ENCODE results near the gene SLC38A8. TPM values are rescaled to one million over a fixed set of nuclear protein-coding genes. Genes with fewer than 3 reads are reported as not detected.

The SLC38A8 gene
- total and polyA plus RNA-seq, 2 donors (not counting 1 experiment from before 2014, with no cell fraction given), result not detected

DNA sequence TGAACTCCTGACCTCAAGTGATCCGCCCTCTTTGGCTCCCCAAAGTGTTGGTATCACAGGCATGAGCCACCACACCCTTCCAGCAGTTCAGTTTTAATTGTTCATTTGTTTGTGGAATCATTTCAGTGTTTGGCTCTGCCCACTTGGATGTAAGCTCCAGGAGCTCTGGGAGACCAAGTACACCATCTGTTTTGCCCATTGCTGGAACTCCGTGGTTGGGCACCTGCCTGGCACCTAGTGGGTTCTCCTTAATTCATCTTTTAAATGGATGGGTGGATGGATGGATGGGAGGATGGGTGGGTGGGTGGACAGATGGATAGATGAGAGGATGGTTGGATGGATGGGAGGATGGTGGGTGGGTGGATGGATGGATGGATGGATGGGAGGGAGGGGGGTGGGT lies 75.5 kb downstream of the SLC38A8 start:
- H2AFZ ChIP-seq (ENCODE audit: insufficient read depth, low read depth, low read length, poor library complexity, severe bottlenecking), result no peak overlapping the region
- no peaks in the 10 kb centered on the region for H4K20me1 ChIP-seq (ENCODE audit: control insufficient read depth, insufficient read depth, low read length, poor library complexity, severe bottlenecking)
- H3K27me3 ChIP-seq (replicated peaks in 1 of 4; ENCODE audit: control extremely low read depth in 1 of 4, control insufficient read depth in 3 of 4, insufficient read depth in 4 of 4, low read length in 3 of 4), result peaks cover 0 to 17% (median 5%) of the 10 kb centered on the region in 4 experiments
- H3K4me3 ChIP-seq (ENCODE audit: control extremely low read depth in 1 of 5, extremely low read depth in 1 of 5, insufficient read depth in 1 of 5, low read depth in 2 of 5, low read length in 4 of 5), result no peak overlapping the region
- no peaks in the 10 kb centered on the region for H3K9me3 ChIP-seq (ENCODE audit: control extremely low read depth in 1 of 3, control insufficient read depth in 2 of 3, insufficient read depth in 1 of 3, low read length in 2 of 3)
- H3K79me2 ChIP-seq (ENCODE audit: control insufficient read depth, insufficient read depth, low read length), result no peaks in the 10 kb centered on the region
- intact Hi-C loops (cut with micrococcal nuclease), result no loop called here
- Mint-ChIP-seq H3K27me3 (peaks cover 10% of the 10 kb centered on the region), H3K27ac (no peak overlapping the region), H3K4me1 (peaks cover 6% of the 10 kb centered on the region), H3K9me3 (ENCODE audit: insufficient read depth) (no peaks in the 10 kb centered on the region), H3K4me3 (no peak overlapping the region)
- POLR2A ChIA-PET, result no interaction called here
- no peaks in the 10 kb centered on the region for H3K36me3 ChIP-seq (replicated peaks in 1 of 2; ENCODE audit: control extremely low read depth in 1 of 2, control insufficient read depth in 1 of 2, extremely low read depth in 1 of 2, insufficient read depth in 2 of 2, low read length in 1 of 2)
- WGBS (ENCODE audit: insufficient coverage), result 67% methylated on average over 1 of the region's 2 CpGs
- TF ChIP-seq EZH2 (IDR thresholded peaks at IDR 0.05; ENCODE audit: borderline replicate concordance, insufficient read depth, low read depth, low read length, poor library complexity, severe bottlenecking), result no peak
- TF ChIP-seq, protein P1, sequence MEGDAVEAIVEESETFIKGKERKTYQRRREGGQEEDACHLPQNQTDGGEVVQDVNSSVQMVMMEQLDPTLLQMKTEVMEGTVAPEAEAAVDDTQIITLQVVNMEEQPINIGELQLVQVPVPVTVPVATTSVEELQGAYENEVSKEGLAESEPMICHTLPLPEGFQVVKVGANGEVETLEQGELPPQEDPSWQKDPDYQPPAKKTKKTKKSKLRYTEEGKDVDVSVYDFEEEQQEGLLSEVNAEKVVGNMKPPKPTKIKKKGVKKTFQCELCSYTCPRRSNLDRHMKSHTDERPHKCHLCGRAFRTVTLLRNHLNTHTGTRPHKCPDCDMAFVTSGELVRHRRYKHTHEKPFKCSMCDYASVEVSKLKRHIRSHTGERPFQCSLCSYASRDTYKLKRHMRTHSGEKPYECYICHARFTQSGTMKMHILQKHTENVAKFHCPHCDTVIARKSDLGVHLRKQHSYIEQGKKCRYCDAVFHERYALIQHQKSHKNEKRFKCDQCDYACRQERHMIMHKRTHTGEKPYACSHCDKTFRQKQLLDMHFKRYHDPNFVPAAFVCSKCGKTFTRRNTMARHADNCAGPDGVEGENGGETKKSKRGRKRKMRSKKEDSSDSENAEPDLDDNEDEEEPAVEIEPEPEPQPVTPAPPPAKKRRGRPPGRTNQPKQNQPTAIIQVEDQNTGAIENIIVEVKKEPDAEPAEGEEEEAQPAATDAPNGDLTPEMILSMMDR (IDR thresholded peaks at IDR 0.05), result no peak
- H3K9ac ChIP-seq (ENCODE audit: low read length), result no peak overlapping the region
- peaks cover 0 to 4% of the 10 kb centered on the region in 2 donors for H3K4me1 ChIP-seq (ENCODE audit: control insufficient read depth in 2 of 2, insufficient read depth in 2 of 2, low read length in 2 of 2)
- no peak overlapping the region for H3K4me2 ChIP-seq (replicated peaks; ENCODE audit: low read depth, low read length, poor library complexity, severe bottlenecking)
- H3K27ac ChIP-seq (ENCODE audit: low read length in 2 of 2), result no peak overlapping the region
- ATAC-seq (ENCODE audit: low read depth), result no peak
- DNase-seq, result no peak
- CTCF ChIA-PET, result no interaction called here

DNA sequence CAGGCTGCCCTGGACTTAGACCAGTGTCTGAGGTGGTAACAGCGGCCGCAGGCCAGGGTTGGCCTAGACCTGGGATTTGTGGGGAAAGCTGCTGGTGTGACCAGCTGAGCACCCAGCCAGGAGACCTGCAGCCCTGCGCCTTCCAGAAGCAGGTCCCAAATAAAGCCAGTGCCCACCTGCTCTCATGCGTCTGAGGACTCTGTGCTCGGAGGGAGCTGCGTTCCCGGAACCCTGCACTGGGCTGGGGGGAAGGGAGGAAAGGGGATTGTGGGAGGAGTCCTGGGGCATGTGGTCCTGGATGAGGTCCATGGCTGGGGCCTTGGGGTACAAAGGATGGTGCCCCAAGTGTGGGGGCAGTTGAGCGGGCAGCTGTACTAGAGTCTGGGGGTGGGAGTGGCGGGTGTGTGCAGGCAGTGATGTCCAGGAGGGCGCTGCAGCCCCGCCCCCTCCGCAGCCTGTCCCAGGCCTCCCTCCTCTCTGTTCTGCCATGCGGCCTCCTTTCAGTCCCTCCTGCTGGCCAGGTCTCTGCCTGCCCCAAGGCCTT lies 76.4 kb downstream of the SLC38A8 start:
- Histone ChIP-seq H3K9ac (ENCODE audit: low read length) (no peak overlapping the region), H3K79me2 (ENCODE audit: control insufficient read depth, insufficient read depth, low read length) (no peaks in the 10 kb centered on the region), H3K27me3 (replicated peaks in 1 of 4; ENCODE audit: control extremely low read depth in 1 of 4, control insufficient read depth in 3 of 4, insufficient read depth in 4 of 4, low read length in 3 of 4) (peaks cover 0 to 15% (median 5%) of the 10 kb centered on the region in 4 experiments), H3K4me2 (replicated peaks; ENCODE audit: low read depth, low read length, poor library complexity, severe bottlenecking) (no peak overlapping the region), H3K27ac (ENCODE audit: low read length in 2 of 2) (no peak overlapping the region), H3K4me1 (ENCODE audit: control insufficient read depth in 2 of 2, insufficient read depth in 2 of 2, low read length in 2 of 2) (peaks cover 0 to 4% of the 10 kb centered on the region in 2 donors), H3K9me3 (ENCODE audit: control extremely low read depth in 1 of 3, control insufficient read depth in 2 of 3, insufficient read depth in 1 of 3, low read length in 2 of 3) (no peaks in the 10 kb centered on the region), H4K20me1 (ENCODE audit: control insufficient read depth, insufficient read depth, low read length, poor library complexity, severe bottlenecking) (no peaks in the 10 kb centered on the region), H3K4me3 (ENCODE audit: control extremely low read depth in 1 of 5, extremely low read depth in 1 of 5, insufficient read depth in 1 of 5, low read depth in 2 of 5, low read length in 4 of 5) (no peak overlapping the region), H3K36me3 (replicated peaks in 1 of 2; ENCODE audit: control extremely low read depth in 1 of 2, control insufficient read depth in 1 of 2, extremely low read depth in 1 of 2, insufficient read depth in 2 of 2, low read length in 1 of 2) (no peaks in the 10 kb centered on the region), H2AFZ (ENCODE audit: insufficient read depth, low read depth, low read length, poor library complexity, severe bottlenecking) (no peak overlapping the region)
- Mint-ChIP-seq H3K4me1 (peaks cover 6% of the 10 kb centered on the region), H3K9me3 (ENCODE audit: insufficient read depth) (no peaks in the 10 kb centered on the region), H3K27me3 (peaks cover 10% of the 10 kb centered on the region), H3K4me3 (no peak overlapping the region), H3K27ac (no peak overlapping the region)
- CTCF ChIA-PET, result no interaction called here
- DNase-seq, result no peak
- 98% methylated on average over 11 of the region's 13 CpGs for WGBS (ENCODE audit: insufficient coverage)
- POLR2A ChIA-PET, result no interaction called here
- no peak for ATAC-seq (ENCODE audit: low read depth)
- TF ChIP-seq, protein P1 (IDR thresholded peaks at IDR 0.05), result no peak
- TF ChIP-seq EZH2 (IDR thresholded peaks at IDR 0.05; ENCODE audit: borderline replicate concordance, insufficient read depth, low read depth, low read length, poor library complexity, severe bottlenecking), result no peak
- intact Hi-C loops (cut with micrococcal nuclease), result no loop called here
